GM19397 (cell line): ENCODE data around the gene ACE2.

Source experiments
- ATAC-seq: cut with Tn5 transposase; IDR thresholded peaks from one replicate; pipeline ENCODE4 v1.9.1; 2021; ENCODE audit warnings: mild to moderate bottlenecking, moderate library complexity; ENCODE audit not compliant: unreplicated experiment

The ACE2 gene

GRCh38 chrX:15579778-15580747 lies 20.7 kb downstream of the ACE2 start:
- no peak for ATAC-seq

- ATAC-seq, result no peak
These were observed 24.7 kb downstream of the ACE2 start for GRCh38 chrX:15576019-15576418.

- no peak for ATAC-seq
These were observed 26.7 kb downstream of the ACE2 start for GRCh38 chrX:15574017-15574416.

GRCh38 chrX:15570145-15570544 lies 30.6 kb downstream of the ACE2 start:
- ATAC-seq, result no peak

GRCh38 chrX:15567886-15568616 lies 32.7 kb downstream of the ACE2 start:
- ATAC-seq, result no peak

GRCh38 chrX:15567267-15567666 lies 33.5 kb downstream of the ACE2 start:
- no peak for ATAC-seq

- ATAC-seq, result no peak
These were observed 34.5 kb downstream of the ACE2 start for GRCh38 chrX:15566244-15566643.

GRCh38 chrX:15564981-15565579 lies 35.7 kb downstream of the ACE2 start:
- ATAC-seq, result no peak

- ATAC-seq, result no peak
These were observed 37.7 kb downstream of the ACE2 start for GRCh38 chrX:15563056-15563455.

GRCh38 chrX:15560924-15561323 lies 39.8 kb downstream of the ACE2 start:
- ATAC-seq, result no peak

- no peak for ATAC-seq
These were observed 41.5 kb downstream of the ACE2 start for GRCh38 chrX:15559227-15559626.

- no peak for ATAC-seq
These were observed 51.4 kb downstream of the ACE2 start for GRCh38 chrX:15549189-15550012.

GRCh38 chrX:15547356-15547755 lies 53.4 kb downstream of the ACE2 start:
- ATAC-seq, result no peak

- no peak for ATAC-seq
These were observed 54.0 kb downstream of the ACE2 start for GRCh38 chrX:15546745-15547144.

GRCh38 chrX:15530318-15530717 lies 70.4 kb downstream of the ACE2 start:
- ATAC-seq, result no peak

- no peak for ATAC-seq
These were observed 71.6 kb downstream of the ACE2 start for GRCh38 chrX:15529165-15529564.

- ATAC-seq, result no peak
These were observed 74.9 kb downstream of the ACE2 start for GRCh38 chrX:15525664-15526416.

- no peak for ATAC-seq
These were observed 76.3 kb downstream of the ACE2 start for GRCh38 chrX:15524417-15524816.

GRCh38 chrX:15523088-15523487 lies 77.7 kb downstream of the ACE2 start:
- ATAC-seq, result no peak

GRCh38 chrX:15522464-15522863 lies 78.3 kb downstream of the ACE2 start:
- no peak for ATAC-seq
